Activated T-cell treated with anti-CD3 and anti-CD28 coated beads, Interleukin-2, amount 50 U/mL, for 1 hour (primary cell): ENCODE measurements around the gene SEMA3A.

Experiments
- DNase-seq: peaks from one replicate; pipeline ENCODE4 v3.0.0-alpha.2; 2020

The SEMA3A gene

DNA sequence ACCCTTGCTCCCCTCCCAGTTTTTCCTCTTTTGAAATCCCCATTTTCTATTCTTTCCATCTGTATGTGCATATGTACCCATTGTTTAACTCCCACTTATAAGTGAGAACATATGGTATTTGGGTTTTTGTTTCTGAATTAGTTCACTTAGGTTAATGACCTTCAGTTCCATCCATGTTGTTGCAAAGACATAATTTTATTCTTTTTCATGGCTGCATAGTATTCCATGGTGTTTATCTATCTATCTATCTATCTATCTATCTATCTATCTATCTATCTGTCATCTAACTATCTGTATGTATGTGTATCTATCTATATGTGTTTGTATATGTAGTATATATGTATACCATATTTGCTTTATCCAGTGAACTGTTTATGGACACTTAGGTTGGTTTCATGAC, 281.4 kb downstream of the SEMA3A start:
- no peak for DNase-seq

DNA sequence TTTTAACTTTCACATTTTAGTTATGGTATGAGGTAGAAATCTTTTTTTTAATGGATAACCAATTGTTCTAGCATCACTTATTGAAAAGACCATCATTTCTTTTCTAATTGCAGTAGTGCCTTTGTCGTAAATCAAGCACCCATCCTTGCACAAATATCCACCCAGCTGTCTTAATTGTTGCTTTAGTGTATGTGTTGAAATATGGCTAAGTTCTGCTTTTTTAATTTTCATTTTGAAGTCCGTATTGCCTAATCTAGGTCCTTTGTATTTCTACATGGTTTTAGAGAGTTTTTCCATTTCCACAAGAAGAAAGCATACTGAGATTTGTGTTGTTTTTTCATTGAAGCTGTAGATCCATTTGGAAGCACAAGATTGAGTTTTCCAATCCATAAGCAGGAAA, 286.1 kb downstream of the SEMA3A start:
- DNase-seq = no peak
